ENCODE results near the gene MPRIP. TPM values are rescaled to one million over a fixed set of nuclear protein-coding genes. Genes with fewer than 3 reads are reported as not detected.

Gene MPRIP
- total RNA-seq, 1 donor from 2014 or later: 275 TPM

GRCh38 chr17:17161759-17162158 lies 119.5 kb downstream of the MPRIP start:
- DNase-seq (ENCODE audit: extremely low spot score, unreplicated experiment): no peak

GRCh38 chr17:17164156-17164555 lies 121.9 kb downstream of the MPRIP start:
- no peaks in the 10 kb centered on the region for H3K4me1 Mint-ChIP-seq (ENCODE audit: unreplicated experiment)
- H3K27me3 Mint-ChIP-seq: no peaks in the 10 kb centered on the region
- no peak overlapping the region for H3K27ac Mint-ChIP-seq
- no peak overlapping the region for H3K4me3 Mint-ChIP-seq
- no peaks in the 10 kb centered on the region for H3K9me3 Mint-ChIP-seq
- no peak for DNase-seq (ENCODE audit: extremely low spot score, unreplicated experiment)
- TF ChIP-seq CTCF (conservative IDR thresholded peaks at IDR 0.05): no peak
- H3K36me3 Mint-ChIP-seq: peaks cover 15% of the 10 kb centered on the region

More at GRCh38 chr17:17161759-17162158, 119.5 kb downstream of the MPRIP start:
- no peak for TF ChIP-seq CTCF (conservative IDR thresholded peaks at IDR 0.05)
- H3K9me3 Mint-ChIP-seq: no peaks in the 10 kb centered on the region
- H3K4me3 Mint-ChIP-seq: no peak overlapping the region
- H3K36me3 Mint-ChIP-seq: peaks cover 12% of the 10 kb centered on the region
- H3K27ac Mint-ChIP-seq: no peak overlapping the region
- no peaks in the 10 kb centered on the region for H3K27me3 Mint-ChIP-seq
- H3K4me1 Mint-ChIP-seq (ENCODE audit: unreplicated experiment): no peaks in the 10 kb centered on the region

- no peak overlapping the region for H3K4me3 Mint-ChIP-seq
- H3K36me3 Mint-ChIP-seq: peaks cover 17% of the 10 kb centered on the region
- no peaks in the 10 kb centered on the region for H3K9me3 Mint-ChIP-seq
These were observed 122.4 kb downstream of the MPRIP start for GRCh38 chr17:17164676-17165075.

GRCh38 chr17:17165666-17166308 lies 123.5 kb downstream of the MPRIP start:
- DNase-seq (ENCODE audit: extremely low spot score, unreplicated experiment): no peak
- Mint-ChIP-seq H3K9me3 (no peaks in the 10 kb centered on the region), H3K4me1 (ENCODE audit: unreplicated experiment) (no peaks in the 10 kb centered on the region), H3K36me3 (peaks cover 19% of the 10 kb centered on the region), H3K27me3 (no peaks in the 10 kb centered on the region), H3K27ac (no peak overlapping the region), H3K4me3 (no peak overlapping the region)
- no peak for TF ChIP-seq CTCF (conservative IDR thresholded peaks at IDR 0.05)

More at GRCh38 chr17:17164676-17165075, 122.4 kb downstream of the MPRIP start:
- no peaks in the 10 kb centered on the region for H3K4me1 Mint-ChIP-seq (ENCODE audit: unreplicated experiment)
- no peaks in the 10 kb centered on the region for H3K27me3 Mint-ChIP-seq
- TF ChIP-seq CTCF (conservative IDR thresholded peaks at IDR 0.05): no peak
- no peak for DNase-seq (ENCODE audit: extremely low spot score, unreplicated experiment)
- peak overlapping the region; percentile 46 for H3K27ac Mint-ChIP-seq

- Mint-ChIP-seq H3K27me3 (no peaks in the 10 kb centered on the region), H3K27ac (no peak overlapping the region), H3K36me3 (peaks cover 18% of the 10 kb centered on the region), H3K4me1 (ENCODE audit: unreplicated experiment) (no peaks in the 10 kb centered on the region), H3K9me3 (no peaks in the 10 kb centered on the region), H3K4me3 (no peak overlapping the region)
- DNase-seq (ENCODE audit: extremely low spot score, unreplicated experiment): no peak
- no peak for TF ChIP-seq CTCF (conservative IDR thresholded peaks at IDR 0.05)
These were observed 124.2 kb downstream of the MPRIP start for GRCh38 chr17:17166446-17166845.

Measured in type B pancreatic cell (in vitro differentiated cells).